ENCODE results near the gene C20orf144.

GRCh38 chr20:33651562-33652048, 10.5 kb upstream of the C20orf144 start:
- TF ChIP-seq CTCF (conservative IDR thresholded peaks at IDR 0.05; ENCODE audit: low read length) (no peak), EZH2phosphoT487 (IDR thresholded peaks at IDR 0.05; ENCODE audit: borderline replicate concordance) (no peak)
